ENCODE results near the gene ISOC2. TPM values are rescaled to one million over a fixed set of nuclear protein-coding genes. Genes with fewer than 3 reads are reported as not detected.
A peak's percentile ranks its signal among the peaks of the same experiment; 100 is the strongest.

ISOC2 gene
- total and polyA plus RNA-seq, 9 of the 15 experiments (the other 6 are each of a cell fraction or from before 2014, with no cell fraction given) = 1.2 to 229 (median 58.3) TPM

GRCh38 chr19:55406091-55406825 is 55.2 kb downstream of the ISOC2 start (continued):
- TF ChIP-seq ZNF318 (IDR thresholded peaks at IDR 0.05; ENCODE audit: borderline replicate concordance in 1 of 2, low read depth in 1 of 2) = no peak
- no peak for TF ChIP-seq ID3 (CRISPR knock-in tag; IDR thresholded peaks at IDR 0.05)
- TF ChIP-seq ID3 (tag; IDR thresholded peaks at IDR 0.05) = no peak
- no peak for TF ChIP-seq IRF9 (tag; IDR thresholded peaks at IDR 0.05)
- no peak for TF ChIP-seq GABPB1 (CRISPR knock-in tag; IDR thresholded peaks at IDR 0.05)
- TF ChIP-seq MAX (CRISPR knock-in tag; IDR thresholded peaks at IDR 0.05) = peak; percentile 44; the same call in 1 of the 2 replicates
- no peak for TF ChIP-seq ZC3H8 (IDR thresholded peaks at IDR 0.05)
- no peak for TF ChIP-seq TFAM (CRISPR knock-in tag; conservative IDR thresholded peaks at IDR 0.05)
- TF ChIP-seq ARID4B (CRISPR knock-in tag; IDR thresholded peaks at IDR 0.05) = peak; percentile 69
- TF ChIP-seq NCOA2 (IDR thresholded peaks at IDR 0.05; ENCODE audit: partially characterized antibody in 2 of 2) = no peak
- no peak for TF ChIP-seq USF2 (CRISPR knock-in tag; IDR thresholded peaks at IDR 0.05)
